GM18951 (cell line): ENCODE measurements around the gene P2RY13.

ENCODE experiments used
- POLR2A ChIP-seq: IDR thresholded peaks from 4 replicates; pipeline ENCODE4 v1.6.1; 2011; ENCODE audit warnings: mild to moderate bottlenecking; ENCODE audit not compliant: insufficient read length, insufficient read depth; ENCODE audit errors: extremely low read depth
- in situ Hi-C: fragments of 300-500 bp; cut with MboI; formaldehyde crosslinking; loops from one replicate; pipeline ENCODE4 v1.12.0; 2022; ENCODE audit warnings: low sequenced_read_pairs, mixed read lengths, inconsistent platforms; ENCODE audit not compliant: unreplicated experiment

The P2RY13 gene

DNA sequence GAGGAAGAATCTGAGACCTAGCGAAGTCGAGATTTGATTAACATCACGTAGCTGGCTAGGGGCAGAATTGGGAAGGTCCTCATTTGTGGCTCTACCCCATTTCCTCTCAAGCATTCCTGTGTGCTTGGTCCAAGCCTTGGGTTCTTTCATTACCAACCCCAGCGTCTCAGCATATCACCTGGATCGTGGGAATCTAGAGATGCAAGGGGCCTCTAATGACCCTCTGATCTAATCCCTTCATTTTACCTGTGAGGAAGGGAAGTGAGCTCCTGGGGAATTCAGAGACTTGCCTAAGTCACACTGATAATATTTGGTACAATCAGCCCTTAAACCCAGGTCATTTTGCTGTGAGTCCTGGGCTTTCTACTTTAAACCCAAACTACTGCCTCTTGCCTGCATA lies 14.8 kb downstream of the P2RY13 start:
- in situ Hi-C loops = no loop called here
- no peak for TF ChIP-seq POLR2A

DNA sequence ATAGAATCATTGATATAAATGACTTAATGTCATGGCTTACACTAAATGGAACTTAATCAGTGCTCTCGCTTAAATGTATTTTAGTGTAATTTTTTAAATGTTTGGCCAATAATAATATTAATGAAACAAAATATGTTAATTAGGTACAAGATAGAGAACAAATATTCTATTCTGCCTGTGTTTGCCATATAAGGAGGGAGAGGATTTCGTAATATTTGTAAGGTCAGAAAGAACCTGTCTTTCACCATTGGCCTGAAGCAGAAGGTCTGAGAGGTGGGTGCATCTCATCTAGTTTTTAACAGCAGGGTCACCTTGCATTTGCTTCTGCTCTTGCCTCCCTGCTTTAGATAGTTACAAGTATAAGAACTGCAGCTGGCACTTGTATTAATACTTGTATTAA lies 15.2 kb downstream of the P2RY13 start:
- in situ Hi-C loops = no loop called here

DNA sequence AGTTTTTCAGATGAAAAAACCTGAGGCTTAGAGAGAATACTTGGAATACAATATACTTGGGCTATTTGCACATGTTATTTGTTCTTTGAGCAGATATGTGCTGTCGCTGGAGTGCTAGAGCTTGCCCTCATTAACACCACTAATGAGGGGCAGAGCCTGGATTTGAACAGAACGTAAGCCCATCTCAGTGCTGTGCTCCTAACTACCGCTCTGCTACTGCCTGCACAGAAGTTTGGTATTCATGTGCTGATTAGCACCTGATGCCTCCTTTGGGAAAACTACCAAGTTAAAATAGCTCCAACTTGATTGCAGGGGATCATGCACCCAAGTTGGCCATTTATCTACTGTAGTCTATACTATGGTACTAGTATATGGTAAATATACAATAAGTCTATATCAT lies 16.4 kb downstream of the P2RY13 start:
- in situ Hi-C loops = no loop called here
- no peak for TF ChIP-seq POLR2A

More for the DNA sequence above, 15.2 kb downstream of the P2RY13 start:
- no peak for TF ChIP-seq POLR2A

DNA sequence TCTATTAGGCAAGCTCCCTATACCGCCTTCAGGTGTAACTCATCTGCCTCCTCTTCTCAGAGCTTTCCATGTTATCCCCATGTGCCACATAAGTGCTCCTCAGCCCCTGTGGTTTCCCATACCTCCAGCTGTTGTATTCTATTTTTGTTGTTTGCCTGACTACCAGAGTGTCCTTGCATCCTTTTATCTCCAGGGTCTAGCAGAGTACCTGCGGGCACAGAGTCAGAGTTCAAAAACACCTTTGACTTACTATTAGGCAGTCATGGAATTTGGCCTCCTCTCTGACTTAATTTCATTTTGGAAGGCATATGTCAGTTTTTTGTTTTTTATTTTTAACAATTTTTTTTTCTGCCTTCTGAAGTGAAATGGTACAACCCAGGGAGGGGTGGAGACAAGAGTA lies 19.8 kb downstream of the P2RY13 start:
- in situ Hi-C loops = no loop called here
- no peak for TF ChIP-seq POLR2A

DNA sequence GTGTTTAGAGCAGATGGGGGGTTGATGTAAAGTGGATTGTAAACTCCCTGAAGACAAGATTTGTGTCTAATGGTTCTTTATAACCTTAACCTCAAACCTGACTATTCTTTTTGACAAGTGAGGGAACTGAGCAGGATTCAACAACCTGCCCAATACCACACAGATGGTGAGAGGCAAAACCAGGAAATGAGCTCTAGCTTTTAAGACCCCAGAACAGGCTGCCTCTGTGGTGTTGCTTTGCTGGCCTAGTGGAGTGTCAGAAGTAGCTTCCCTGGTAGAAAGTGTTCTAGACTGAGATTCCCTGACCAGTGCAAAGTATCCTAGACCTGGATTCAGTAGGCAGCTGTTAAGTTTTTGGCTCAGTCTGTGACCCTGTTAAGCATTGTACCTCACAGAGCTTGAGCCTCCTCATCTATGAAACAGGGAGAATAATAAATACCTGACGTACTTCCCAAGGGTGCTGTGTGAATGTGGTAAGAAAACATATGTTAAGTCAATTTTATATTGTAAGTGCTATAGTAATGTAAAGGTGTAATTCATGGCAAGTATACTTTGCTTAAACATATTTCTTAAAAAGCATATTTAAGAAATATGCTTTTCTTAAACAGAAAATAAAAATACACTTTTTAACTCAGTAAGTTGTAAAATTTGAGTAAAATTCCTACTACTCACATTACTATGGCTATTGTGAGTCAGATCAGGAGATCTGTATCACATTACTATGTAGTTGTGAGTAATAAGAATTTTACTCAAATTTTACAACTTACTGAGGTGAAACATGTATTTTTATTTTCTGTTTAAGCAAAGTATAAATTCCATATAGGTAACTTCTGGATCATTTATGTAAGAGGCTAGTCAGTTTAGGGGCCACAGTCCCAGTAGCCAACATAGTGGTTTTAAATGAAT lies 21.5 kb downstream of the P2RY13 start:
- in situ Hi-C loops = no loop called here
- no peak for TF ChIP-seq POLR2A

DNA sequence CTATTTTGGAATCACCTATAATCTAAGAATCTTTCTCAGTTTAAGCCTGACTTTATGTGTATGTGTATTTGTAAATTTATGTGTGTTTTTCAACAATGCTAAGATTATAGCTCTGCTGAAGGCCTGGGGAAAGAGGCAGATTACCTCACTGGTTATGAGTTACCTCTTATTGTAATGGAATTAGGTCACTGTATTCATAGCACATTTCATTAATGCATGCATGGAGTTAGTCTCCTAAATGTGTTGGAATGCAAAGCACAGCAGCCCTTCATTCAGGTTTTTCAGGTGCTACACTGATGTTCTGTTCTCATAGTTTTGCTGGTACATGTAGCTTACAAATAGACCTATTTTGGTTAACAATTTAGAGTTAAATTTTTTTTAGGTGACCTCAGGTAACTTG lies 22.2 kb downstream of the P2RY13 start:
- in situ Hi-C loops = no loop called here
- no peak for TF ChIP-seq POLR2A

DNA sequence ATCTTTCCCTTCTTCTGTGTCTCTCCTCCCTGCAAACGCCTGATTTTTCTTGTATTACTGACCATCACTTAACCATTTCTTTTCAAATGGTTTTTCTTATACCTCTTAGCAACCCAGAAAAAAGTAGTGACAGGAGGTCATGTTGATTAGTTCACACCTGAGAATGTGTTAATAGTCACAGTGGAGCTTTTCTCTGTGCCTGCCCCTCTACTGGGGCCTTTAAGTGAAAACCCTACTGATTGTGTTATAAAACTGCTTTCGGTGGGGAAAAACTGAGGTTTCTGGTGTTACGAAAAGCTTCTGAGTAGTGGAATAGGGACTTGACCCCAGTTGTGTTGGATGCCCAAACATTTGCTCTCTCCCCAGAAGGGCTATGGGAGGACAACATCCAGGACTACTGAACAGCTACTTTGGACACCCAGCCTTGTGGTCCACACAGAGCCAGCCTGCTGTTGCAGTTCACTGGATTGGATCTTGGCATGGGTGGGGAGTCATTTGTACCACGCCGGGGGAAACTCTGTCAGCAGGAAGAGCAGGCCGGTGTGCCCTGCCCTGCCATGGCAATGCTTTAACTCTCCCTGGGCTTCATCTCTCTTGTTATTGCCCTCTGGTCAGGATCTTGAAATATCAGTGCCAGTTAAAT lies 23.1 kb downstream of the P2RY13 start:
- in situ Hi-C loops = no loop called here
- TF ChIP-seq POLR2A = no peak

DNA sequence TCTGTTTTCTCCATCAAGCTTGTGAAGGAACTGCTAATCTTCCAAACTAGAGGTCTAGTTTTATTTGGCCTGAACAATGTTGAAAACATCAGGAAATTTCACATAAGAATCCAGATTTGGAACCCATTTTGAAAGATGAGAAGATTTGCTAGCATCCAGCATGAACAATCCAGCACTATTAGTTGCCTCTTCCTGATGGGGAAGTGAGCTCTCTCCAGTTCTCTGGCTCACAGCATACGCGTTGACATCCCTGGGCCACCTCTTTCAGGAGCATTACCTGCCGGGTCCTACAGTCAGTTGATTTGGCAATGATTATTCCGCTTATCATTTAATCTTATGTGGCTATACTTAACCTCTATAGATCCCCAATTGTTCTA lies 23.6 kb downstream of the P2RY13 start:
- in situ Hi-C loops = no loop called here
- TF ChIP-seq POLR2A = no peak

DNA sequence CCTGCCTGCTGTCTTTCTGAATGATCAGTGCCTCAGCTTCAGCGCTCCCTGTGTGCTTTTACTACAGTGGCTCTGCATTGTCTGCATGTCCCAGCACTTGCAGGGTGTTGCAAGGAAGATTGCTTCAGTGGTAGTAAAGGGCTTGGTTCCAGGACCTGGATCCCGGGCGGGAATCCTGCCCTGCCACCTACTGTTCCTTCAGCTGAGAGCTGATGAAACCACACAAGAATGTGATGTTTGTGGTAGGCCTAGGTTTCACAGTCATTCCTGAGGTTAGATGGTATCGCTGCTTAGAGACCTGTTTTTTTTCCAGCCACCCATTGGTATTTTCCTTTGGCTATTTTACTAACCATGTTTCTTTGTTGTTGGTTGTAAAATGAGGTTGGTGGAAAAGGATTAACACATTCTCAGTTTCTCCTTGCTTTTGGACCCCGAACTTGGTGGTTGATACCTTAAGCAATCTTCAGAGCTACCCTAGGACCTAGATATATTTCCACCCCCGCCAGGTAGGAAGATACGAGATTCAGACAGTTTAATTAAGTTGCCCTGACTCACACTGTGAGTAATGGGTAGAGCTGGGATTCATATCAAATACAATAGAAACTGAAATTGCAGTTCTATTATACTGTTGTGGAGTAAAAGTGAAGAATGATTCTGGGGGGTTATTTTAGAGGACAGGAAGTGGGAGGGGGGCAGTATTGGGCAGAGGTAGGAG lies 24.1 kb downstream of the P2RY13 start:
- in situ Hi-C loops = no loop called here
- TF ChIP-seq POLR2A = no peak

DNA sequence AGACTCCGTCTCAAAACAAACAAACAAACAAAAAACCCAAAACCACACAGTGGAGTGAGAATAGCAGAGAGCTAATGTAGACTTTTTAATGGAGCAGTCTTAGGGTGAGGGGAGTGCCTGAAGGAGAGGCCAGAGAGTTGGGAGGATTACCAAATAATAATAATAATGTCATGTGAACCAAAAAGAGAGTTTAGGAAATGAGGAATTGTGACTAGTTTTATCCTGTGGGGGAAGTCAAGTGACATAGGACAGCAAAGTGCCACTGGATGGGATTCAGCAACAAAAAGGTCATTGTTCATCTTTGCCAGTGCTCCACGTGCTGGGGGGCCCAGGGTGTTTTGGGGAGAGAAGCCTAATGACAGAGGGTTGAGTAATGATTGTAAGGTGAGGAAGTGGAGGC lies 25.6 kb downstream of the P2RY13 start:
- TF ChIP-seq POLR2A = no peak
- in situ Hi-C loops = no loop called here

DNA sequence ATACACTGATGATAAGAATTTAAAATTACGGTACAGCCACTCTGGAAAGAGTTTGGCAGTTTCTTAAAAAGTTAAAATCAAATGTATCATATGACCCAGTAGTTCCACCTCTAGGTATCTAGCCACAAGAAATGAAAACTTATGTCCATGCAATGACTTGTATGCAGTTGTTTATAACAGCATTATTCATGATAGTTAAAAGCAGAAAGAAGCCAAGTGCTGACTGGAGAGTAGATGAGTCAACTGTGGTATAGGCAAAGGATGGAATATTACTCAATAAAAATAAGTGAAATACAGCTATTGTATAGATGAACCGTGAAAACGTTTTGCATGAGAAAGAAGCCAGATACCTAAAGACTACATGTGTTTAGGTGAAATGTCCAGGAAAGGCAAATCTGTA lies 27.6 kb downstream of the P2RY13 start:
- no peak for TF ChIP-seq POLR2A
- in situ Hi-C loops = no loop called here

DNA sequence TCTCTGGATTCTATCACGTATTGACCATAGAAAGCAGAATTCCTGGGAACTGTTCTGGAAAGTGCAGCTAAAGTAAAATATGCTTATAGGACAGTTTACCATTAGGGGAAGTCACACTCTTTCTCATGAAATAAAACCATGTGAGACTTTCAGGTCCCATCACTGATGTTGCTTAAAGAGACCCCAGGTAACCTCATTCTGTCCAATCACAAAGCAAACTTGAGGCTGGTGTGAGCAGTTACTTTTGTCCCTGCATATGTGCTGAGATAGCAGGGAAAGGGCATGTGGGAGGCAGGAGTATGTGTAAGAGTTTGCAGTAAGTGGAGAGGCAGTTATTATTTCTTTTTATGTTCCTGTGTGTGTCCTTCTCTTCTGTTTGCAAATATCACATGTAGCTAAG lies 28.8 kb downstream of the P2RY13 start:
- in situ Hi-C loops = no loop called here
- TF ChIP-seq POLR2A = no peak

DNA sequence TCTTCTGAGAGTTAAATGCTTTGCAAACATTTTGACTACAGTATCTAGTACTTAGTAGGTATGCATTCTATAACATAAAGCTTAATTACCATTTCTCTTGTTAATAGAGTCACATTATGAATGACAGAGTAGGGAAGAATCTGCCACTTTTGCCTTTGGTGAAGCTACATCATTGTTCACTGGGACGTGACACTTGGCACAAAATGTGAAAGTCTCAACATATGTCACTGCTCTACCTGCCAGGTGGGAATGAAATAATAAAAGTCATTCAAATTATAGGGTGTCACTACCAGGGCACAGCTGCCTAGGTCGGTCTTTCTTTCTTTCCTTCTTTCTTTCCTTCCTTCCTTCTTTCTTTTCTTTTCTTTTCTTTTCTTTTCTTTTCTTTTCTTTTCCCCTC lies 30.3 kb downstream of the P2RY13 start:
- no peak for TF ChIP-seq POLR2A
- in situ Hi-C loops = loop anchor here (25.0 kb wide), 1 partner anchor 538 kb away; no protein-coding TSS in a partner anchor
